NCI-H2227 (cell line): Measurements from ENCODE around the gene RDH13.

Source experiments
- DNase-seq: peaks from one replicate; lab custom pipeline; 2025; ENCODE audit not compliant: unreplicated experiment; lab: John Stamatoyannopoulos, UW

RDH13 gene

GRCh38 chr19:55091955-55092354 lies 29.0 kb upstream of the RDH13 start:
- DNase-seq, result no peak

- DNase-seq, result no peak
Observed at GRCh38 chr19:55091126-55091910, 28.4 kb upstream of the RDH13 start.

- no peak for DNase-seq
Observed at GRCh38 chr19:55090564-55090963, 27.6 kb upstream of the RDH13 start.

GRCh38 chr19:55089342-55089944 lies 26.5 kb upstream of the RDH13 start:
- no peak for DNase-seq

GRCh38 chr19:55088543-55089341 lies 25.8 kb upstream of the RDH13 start:
- DNase-seq, result peak; percentile 99

GRCh38 chr19:55088021-55088451 lies 25.1 kb upstream of the RDH13 start:
- DNase-seq, result no peak

GRCh38 chr19:55087542-55087901 lies 24.6 kb upstream of the RDH13 start:
- DNase-seq, result peak; percentile 52

GRCh38 chr19:55086730-55087541 lies 24.0 kb upstream of the RDH13 start:
- DNase-seq, result peak; percentile 95

GRCh38 chr19:55085923-55086715 lies 23.2 kb upstream of the RDH13 start:
- DNase-seq, result no peak

- no peak for DNase-seq
Observed at GRCh38 chr19:55084416-55084815, 21.5 kb upstream of the RDH13 start.

GRCh38 chr19:55083004-55083850 lies 20.3 kb upstream of the RDH13 start:
- no peak for DNase-seq

- DNase-seq, result peak; percentile 80
Observed at GRCh38 chr19:55082020-55082851, 19.3 kb upstream of the RDH13 start.

- no peak for DNase-seq
Observed at GRCh38 chr19:55081770-55082019, 18.7 kb upstream of the RDH13 start.

- peak; percentile 93 for DNase-seq
Observed at GRCh38 chr19:55080968-55081769, 18.2 kb upstream of the RDH13 start.

GRCh38 chr19:55080121-55080967 lies 17.4 kb upstream of the RDH13 start:
- DNase-seq, result peak; percentile 98

- DNase-seq, result no peak
Observed at GRCh38 chr19:55079400-55080038, 16.6 kb upstream of the RDH13 start.

GRCh38 chr19:55078996-55079395 lies 16.0 kb upstream of the RDH13 start:
- no peak for DNase-seq
